Measurements from ENCODE around the gene LIPJ.

The LIPJ gene

GRCh38 chr10:88586462-88586861 is at the start of gene LIPJ:
Gene LIPJ (plus strand): TSS chr10:88586762. CDS start chr10:88590688, 3,926 bp downstream.
- DNase-seq, result no peak

- no peak for DNase-seq
These were observed 49.2 kb upstream of the LIPJ start for GRCh38 chr10:88537322-88537721.

- DNase-seq, result no peak
These were observed 48.5 kb upstream of the LIPJ start for GRCh38 chr10:88538048-88538447.

DNA sequence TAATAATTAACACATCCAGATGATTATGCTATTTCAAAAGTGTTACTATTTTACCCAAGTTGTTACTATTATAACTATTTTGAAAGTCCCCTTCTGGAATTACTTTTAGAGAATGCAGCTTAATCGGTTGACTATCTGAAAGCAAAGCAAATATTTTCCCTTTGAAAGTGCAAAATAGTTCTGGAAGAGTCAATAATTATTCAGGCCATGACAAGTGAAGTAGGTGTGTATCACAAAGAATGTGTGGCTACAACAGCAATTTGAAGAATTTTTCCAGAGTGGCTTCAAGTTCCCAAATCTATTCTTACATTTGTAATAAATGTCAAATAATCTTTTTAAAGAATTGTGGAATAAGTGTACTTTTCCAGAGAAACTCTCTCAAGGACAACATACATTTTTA is 46.2 kb upstream of the LIPJ start:
- no peak for DNase-seq

DNA sequence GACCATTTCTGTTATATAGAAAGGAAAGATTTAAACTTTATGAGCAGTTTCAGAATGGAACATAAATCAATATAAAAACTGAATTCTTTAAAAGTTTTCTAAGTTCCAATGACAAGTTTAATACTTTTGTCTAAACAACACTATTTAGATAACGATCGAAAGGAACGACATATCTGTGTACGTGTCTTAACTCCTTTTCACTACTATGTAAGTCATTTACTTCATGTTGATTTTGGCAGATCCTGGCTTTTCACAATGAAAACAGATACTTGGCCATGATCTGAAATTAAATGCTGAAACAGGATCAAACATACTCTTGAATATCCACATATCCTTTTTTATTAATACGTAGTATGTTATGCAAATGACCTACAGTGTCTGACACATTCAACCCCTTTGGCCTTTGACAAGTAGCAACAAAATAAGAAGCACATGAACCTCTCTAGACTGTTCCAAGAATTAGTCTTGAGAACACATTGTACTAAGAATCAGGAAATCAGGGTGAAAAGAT is 45.4 kb upstream of the LIPJ start:
- DNase-seq, result no peak

GRCh38 chr10:88542522-88542921 is 44.0 kb upstream of the LIPJ start:
- no peak for DNase-seq

GRCh38 chr10:88544140-88544870 is 42.3 kb upstream of the LIPJ start:
- DNase-seq, result no peak

DNA sequence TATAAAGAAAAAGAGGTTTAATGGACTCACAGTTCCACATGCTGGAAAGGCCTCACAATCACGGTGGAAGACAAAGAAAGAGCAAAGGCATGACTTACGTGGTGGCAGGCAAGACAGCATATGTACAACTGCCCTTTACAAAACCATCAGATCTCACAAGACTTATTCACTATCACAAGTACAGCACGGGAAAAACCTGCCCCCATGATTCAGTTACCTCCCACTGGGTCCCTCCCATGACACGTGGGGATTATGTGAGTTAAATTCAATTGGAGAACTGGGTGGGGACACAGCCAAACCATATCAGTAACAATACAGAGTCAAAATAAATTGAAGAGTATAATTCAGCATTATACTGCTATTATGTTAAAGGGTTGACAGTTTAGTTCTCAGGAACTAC is 41.2 kb upstream of the LIPJ start:
- DNase-seq, result no peak

DNA sequence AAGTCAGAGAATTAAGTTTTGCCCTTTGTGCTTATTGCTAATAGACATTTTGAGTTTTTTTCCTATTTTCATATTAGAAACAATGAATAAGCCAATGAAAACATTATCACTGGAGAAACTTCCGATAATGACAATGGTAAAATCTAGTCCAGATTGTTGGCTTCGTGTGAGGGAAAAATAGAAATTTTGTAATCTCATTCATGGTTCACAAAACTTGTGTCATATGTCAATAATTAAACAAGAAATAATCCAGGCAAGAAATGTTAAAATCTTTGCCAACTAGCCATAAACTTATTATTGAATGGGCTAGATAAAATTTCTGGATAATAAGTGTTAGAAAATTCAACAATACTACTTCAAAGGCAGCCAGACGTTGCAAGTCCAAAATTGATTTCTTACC is 40.1 kb upstream of the LIPJ start:
- no peak for DNase-seq

DNA sequence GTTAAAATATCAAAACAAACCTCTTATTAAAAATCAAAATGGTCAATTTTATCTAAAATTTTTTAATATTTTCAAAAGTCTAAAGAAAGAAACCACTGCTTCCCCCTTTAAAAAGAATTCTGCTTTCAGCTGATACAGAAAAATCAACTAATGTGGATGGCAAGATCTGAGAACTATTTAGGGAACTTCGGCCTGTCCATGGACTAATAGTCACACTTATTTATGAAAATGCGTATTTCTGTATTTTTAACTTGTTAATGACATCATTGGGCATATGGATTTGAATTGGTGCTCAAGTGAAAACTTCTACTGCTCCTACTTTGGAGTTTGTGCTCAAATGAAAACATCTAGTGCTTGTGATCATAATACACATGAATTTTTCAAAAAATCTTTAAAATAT is 35.3 kb upstream of the LIPJ start:
- no peak for DNase-seq

DNA sequence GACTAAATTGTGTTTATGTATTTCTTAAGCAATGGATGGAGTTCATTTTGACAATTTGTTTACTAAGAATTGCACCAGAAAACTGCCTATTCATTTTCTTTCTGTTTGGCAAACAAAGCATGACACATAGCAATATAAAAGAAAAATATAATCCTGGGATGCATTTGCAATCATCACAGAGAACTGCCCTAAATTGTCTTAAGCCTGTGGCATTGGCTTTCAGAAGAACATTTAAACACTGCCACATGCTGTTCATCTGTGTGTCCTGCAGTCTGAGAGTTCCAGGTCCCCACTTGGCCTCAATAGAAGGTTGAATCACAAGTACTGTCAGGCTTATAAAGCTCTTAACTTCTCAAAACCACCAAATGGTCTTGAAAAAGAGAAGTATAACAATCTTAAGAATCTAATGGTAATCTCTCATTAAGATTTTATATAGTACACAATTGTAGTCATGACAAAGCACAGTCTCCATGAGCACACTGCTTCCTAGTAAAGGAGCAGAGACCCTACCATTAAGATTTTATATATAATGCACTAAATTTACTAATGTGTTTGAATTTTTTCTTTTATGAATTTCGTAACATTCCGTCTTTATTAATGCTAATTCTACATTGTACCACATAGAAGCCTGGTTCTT is 33.3 kb upstream of the LIPJ start:
- no peak for DNase-seq

DNA sequence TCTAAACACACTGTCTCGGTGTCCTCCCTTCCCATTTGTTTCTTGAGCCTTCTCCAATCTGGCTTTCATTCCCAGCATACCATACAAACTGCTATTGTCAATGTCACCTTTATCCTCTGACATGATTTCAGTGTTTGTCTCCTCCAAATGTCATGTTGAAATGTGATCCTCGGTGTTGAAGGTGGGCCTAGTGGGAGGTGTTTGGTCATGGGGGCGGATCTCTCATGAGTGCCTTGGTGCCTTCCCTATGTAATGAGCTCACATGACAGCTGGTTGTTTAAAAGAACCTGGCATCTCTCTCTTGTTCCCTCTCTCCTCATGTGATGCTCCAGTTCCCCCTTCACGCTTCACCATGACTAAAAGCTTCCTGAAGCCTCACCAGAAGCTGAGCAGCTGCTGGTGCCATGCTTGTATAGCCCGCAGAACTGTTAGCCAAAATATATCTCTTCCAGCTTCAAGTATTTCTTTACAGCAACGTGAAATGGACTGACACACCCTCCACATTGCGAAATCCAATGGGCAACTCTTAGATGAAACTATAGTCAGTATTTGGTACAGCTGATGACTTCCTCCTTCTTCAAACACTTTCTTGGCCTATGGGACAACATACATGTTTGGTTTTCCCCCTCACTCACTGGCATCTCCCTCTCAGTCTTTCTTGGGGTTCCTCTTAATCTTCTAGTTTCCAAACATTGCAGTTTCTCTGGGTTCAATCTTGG is 31.2 kb upstream of the LIPJ start:
- DNase-seq, result no peak

DNA sequence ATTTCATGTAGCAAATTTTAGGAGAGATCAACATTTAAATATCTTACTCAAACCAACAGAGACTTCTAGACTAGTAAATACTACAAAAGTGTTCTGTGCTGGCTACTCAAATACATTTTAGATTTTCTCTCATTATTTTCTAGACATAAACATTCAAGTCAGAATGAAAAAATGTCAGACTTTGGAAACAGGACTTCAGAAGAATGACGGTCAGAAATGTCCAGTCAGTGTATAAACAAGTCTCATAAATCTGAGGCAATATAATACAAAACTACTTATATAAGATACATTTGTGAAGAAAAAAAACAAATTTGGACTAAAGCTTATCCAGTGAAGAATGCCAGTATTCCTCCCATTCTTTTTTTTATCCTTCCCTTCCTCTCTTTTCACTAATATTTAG is 29.3 kb upstream of the LIPJ start:
- DNase-seq, result no peak

DNA sequence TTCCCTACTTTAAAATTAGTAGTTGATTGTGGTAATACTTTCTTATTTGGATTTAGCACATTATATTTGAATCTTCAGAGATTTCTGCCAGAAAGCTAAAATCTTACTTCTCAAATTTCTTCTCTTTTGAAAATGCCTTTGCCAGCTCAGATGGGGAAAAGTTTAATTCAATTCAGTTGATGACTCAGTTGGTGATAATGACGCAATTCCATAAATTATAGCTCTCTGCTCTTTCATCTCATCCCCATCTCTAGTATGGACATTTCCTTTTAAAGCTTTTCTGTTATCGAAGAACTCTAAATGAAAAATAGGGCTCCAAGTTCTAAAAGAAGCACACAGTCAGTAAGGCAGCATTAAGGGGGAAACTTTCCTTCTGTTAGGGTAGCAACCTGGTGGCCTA is 28.9 kb upstream of the LIPJ start:
- DNase-seq, result no peak

- no peak for DNase-seq
These were observed 24.4 kb upstream of the LIPJ start for GRCh38 chr10:88562152-88562551.

DNA sequence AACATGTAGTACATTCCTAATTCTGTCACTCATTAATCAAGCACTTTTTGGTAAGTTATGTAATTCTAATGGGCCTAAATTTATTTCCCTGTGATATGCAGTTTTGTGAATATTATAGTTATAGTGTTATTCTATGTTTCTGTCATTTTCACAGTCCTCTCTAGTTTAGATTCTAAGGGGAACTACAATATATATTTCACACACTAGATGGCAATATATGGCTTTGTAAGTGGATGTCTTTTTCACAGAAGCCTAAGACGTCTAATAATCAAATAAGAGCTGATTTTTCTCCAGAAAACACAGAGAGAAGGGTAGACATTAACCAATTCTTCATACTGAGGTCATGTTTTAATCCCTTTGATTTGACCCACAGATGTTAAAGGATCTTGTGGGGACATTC is 21.5 kb upstream of the LIPJ start:
- DNase-seq, result no peak

GRCh38 chr10:88582411-88582805 is 4.2 kb upstream of the LIPJ start:
- no peak for DNase-seq

GRCh38 chr10:88582806-88583583 is 3.6 kb upstream of the LIPJ start, which contains the start of gene RNLS:
Gene RNLS (minus strand): TSS chr10:88583318.
- no peak for DNase-seq

- DNase-seq, result no peak
These were observed 3.0 kb upstream of the LIPJ start for GRCh38 chr10:88583584-88583957.

GRCh38 chr10:88592381-88592780 is 5.8 kb downstream of the LIPJ start:
- DNase-seq, result no peak

DNA sequence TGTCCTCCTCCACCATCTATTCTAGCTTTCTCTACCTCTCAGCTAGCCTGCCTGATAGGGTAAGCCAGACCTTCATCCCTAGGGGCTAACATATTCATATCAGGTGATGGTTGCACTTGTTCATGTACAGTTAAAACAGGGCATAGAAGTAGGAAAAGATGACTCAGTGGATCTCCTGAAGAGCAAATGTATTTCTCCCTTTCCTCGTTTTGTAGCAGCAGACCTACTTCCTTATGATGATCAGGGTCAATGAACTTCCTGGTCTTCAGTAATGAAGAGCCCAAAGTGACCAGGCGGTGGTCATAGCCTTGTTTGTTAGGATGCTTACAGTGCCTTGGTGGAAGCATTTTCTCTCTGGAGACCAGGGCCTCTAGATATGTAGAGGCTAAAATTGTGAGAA is 6.3 kb downstream of the LIPJ start:
- no peak for DNase-seq

DNA sequence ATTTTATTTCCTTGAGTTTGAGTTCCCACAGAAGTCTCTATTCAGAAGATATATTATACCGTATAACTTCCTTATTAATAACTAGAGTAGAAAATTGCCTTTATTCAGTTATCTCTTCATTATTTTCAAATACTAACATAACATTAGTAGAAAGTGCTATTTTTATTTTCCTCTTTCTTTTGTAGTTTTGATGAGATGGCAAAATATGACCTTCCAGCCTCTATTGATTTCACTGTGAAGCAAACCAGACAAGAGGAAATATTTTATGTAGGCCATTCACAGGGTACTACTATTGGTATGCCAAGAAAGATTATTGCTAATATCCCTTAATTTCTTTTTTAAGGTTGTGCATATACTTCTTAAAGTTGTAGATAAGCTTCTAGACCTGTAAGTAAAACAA is 7.9 kb downstream of the LIPJ start:
- DNase-seq, result no peak

DNA sequence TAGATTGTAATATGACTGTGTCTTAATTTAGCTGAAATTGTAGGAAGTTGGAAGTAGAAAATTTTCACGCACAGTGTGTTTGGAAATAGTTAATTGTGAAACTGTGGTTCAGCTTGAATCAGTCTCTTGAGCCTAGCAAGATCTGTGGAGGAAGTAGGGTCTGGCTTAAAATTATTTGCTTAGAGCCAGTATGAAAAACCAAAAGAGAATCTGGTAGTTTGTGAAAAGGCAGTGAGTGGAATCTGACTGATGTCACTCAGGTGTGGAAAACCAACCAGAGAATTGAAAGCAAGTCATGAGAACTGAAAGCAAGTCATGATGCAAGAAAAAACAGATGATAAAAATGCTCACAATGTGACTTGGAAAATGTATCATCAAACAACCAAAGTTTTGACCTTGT is 11.5 kb downstream of the LIPJ start:
- no peak for DNase-seq

Measured in NCI-H2081 treated with DMSO at 0.1 percent for 48 hours (cell line).